Pons (tissue), 1 donor: Measurements from ENCODE around the gene RIN1.
A peak's percentile ranks its signal among the peaks of the same experiment; 100 is the strongest.
"Not testable (repeated sequence)": the region's sequence is repeated elsewhere in the genome, so short reads cannot be mapped to it uniquely, and the experiment has no call there.

ENCODE experiments used
- DNase-seq: peaks from one replicate; pipeline ENCODE4 v3.0.0-alpha.2; 2016; ENCODE audit warnings: low spot score

The RIN1 gene

DNA sequence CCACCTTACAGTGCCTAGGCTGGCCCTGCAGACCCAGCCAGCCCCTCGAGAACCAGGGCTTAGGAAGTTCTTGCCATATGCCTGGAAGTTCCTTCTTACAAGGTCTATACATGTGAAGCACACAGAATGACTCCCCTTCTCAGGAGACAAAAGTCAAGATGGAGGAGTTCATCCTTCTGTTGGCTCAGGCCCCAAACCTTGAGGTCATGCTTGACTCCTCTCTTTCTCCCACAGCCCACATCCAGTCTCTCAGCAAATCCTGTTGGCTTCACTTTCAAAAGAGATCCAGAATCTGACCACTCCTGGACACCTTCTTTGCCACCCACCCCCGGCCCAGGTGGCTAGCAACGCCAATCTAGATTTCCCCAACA, 17.6 kb downstream of the RIN1 start:
- no peak for DNase-seq

GRCh38 chr11:66317723-66318599, 18.3 kb downstream of the RIN1 start:
- no peak for DNase-seq

DNA sequence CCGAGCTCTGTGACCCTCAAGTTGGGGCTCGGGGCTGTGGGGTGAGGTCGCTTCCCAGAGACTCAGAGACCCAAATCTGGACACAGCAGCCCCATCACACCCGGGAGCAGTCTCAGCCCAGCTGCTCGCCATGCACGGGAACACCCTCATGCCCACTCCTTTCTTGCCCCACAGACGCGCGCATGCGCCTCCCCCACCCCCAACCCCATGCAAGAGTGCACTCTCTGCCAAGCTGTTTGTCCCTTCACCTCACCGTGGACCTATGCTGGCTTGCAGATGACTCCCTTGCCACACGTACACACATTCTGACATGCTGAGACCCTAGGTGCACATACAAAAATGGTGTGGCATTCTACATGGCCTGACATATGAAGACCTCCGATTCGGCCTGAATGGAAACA, 18.9 kb downstream of the RIN1 start:
- no peak for DNase-seq

- no peak for DNase-seq
Observed at GRCh38 chr11:66316849-66317251, 19.4 kb downstream of the RIN1 start, which contains the start of gene CD248. Gene CD248 (minus strand): TSS chr11:66317044. CDS start chr11:66317027, 17 bp downstream.

- DNase-seq = no peak
Observed at GRCh38 chr11:66315921-66316811, 20.1 kb downstream of the RIN1 start.

DNA sequence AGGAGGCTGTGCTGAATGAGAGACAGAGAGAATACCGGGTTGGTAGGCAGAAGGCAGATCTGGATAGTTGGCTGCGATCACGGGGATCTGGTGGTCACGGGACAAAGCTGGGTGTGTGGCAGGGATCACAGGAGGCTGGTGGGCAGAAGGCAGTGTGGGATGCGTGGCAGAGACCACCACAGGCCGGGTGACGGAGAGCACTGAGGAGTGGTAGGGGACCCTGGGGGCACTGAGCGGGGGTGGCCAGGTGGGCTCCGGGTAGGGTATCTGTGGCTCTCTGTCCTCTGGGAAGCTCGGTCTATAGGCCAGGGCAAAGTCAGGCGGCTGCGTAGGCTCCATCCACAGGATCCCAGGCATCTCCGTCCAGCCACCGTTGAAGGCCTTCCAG, 20.7 kb downstream of the RIN1 start:
- no peak for DNase-seq

DNA sequence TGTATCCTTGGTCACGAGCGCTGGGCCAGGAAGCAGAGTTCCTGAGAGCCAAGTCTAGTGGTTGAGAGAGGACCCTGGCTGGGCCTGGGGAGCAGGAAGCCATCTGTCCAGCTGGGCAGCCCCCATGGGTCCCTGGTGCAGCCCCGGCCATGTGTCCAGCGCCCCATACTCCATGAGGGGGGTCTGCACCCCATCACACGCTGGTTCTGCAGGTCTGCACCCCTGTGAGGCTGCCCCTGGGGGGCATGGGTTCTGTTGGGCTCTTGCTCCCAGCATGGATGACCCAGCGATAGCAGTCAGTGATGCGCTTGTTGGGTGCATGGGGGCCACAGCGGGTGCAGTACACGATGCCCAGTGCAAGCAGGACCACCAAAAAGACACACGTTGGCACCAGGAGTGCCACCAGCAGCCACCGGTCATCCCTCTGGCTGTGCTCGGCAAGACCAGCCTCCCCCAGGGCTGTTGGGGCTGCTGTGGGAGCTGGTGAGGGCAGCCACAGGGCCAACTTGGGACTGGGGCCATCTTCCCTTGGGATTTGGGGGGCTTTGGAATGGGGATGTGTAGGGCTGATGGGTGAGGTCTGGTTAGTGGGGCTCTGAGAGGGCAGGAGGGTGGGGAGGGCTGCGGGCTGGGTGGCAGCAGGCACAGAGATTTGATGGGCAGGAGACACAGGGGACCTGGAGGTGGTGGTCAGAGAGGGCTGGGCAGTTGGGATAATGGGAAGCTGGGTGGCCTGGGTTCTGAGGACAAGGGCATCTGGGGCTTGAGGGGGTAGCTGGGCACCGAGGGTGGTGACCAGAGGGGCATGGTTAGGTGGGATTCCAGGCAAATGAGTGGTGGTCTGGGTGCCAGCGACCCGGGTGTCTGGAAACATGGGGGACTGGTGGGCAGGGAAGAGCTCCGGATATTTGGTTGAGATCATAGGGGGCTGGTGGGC, 21.4 kb downstream of the RIN1 start:
- DNase-seq = no peak

GRCh38 chr11:66314186-66314501, 22.1 kb downstream of the RIN1 start:
- DNase-seq = no peak

DNA sequence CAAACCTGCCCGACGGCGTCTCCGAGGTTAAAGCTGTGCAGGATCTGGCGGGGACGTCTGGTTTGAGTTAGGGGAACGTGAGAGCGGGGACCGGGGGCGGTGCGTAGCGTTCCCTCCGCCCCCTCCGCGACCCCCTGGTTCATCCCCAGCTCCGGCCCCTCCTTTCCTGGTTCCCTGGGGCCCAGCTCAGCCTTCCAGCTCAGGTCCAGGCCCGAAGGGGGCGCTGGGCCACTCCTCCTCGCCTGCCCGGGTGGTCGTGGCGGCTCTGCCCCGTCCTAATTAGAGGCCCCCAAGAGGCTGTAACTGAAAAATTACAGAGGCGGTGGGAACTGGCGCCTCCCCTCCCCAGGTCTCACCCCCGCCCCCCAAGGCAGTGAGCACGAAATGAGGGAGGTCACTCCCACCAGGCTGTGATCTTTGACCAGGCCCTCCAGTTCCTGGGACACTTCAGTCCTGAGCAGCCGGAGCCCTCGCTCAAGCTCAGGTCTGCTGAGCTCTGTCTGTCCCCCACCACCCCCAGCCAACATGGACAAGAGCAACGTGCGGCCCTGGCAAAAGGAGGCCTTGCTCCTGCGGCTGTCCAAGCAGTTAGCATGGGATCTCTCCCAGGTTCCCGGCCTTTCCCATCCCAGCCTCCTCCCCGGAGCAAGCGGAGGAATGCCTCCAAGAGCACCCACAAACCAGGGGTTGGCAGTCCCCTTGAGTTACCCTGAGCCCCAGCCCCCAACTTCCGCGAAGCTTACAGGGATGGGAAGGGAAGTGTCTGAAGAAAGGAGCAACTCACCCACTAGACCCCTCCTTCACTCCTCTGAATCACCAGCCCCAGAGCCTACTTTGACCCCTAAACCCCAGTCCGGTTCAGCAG, 22.7 kb downstream of the RIN1 start:
- DNase-seq = no peak

- peak; percentile 91 for DNase-seq
Observed at GRCh38 chr11:66312549-66313320, 23.5 kb downstream of the RIN1 start.

GRCh38 chr11:66311965-66312548, 24.2 kb downstream of the RIN1 start:
- DNase-seq = peak; percentile 87

GRCh38 chr11:66311470-66311964, 24.7 kb downstream of the RIN1 start:
- no peak for DNase-seq

- DNase-seq = not testable (repeated sequence)
Observed at GRCh38 chr11:66310803-66311440, 25.3 kb downstream of the RIN1 start.

- no peak for DNase-seq
Observed at GRCh38 chr11:66310324-66310723, 25.9 kb downstream of the RIN1 start.

DNA sequence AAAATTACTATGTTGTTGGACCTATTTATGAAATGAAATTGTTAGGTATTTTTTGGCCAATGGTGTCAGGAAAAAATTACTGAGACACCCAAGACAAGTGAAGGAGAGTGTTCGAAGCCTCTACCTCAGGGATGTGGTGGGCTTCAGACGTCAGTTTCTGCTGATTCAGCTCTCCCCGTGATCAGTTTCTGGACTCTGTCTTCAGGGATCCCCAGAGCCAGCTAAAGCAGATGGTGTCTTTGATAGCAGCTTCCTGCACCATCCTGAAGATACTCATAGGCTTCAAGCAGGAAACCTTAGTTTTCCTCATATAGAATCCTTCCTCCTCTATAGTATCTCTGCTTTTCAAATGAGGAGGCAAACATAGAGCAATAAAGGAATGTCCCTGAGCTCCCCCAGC, 26.8 kb downstream of the RIN1 start:
- DNase-seq = no peak

DNA sequence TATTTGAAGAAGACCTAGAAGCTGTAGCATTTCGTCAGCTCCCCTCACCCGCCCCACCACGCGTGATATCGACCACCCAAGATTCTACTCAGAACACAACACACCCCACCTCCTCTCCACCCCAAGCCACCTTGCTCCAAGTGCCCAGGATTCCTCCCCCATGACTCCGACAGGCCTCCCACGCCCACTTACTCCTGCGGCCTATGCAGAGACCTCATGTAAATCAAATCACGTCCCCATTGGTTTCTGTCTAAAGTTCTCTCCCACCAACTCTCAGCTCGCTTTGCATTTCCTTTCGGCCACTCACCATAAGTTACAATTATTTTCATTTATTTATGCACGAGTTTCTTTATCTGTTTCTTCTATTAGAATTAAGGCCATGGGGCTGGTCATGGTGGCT, 33.6 kb downstream of the RIN1 start:
- no peak for DNase-seq

DNA sequence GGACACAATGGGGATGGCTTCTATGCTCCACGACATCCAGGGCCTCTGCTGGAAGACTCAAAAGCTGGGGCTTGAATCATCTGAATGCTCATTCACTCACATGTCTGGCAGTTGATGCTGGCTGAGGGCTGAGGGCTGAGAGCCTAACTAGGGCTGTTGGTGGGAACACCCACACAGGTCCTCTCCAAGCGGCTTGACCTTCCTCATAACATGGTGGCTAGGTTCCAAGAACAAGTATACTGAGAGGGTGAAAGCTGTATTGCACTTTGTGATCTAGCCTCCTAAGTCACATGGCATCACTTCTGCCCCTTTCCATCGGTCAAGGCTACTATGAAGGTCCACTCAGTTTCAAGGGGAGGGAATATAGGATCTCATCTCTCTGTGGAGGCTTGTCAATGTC, 37.0 kb downstream of the RIN1 start:
- DNase-seq = no peak

DNA sequence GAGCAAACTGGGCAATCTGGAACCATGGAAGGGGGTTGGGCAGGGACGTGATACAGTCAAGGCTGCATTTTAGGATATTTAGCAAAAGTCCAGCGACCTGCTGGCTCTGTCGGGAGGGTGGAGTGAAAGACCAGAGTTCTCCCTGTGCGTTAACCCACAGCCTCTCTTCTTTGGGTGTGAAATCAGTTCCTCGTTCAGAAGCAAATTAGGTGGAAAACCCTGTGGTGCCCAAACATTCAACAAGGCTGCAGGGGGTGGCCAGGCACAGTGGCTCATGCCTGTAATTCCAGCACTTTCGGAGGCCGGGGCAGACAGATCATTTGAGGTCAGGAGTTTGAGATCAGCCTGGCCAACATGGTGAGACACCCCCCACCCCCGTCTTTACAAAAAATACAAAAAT, 38.6 kb downstream of the RIN1 start:
- no peak for DNase-seq
